Ectodermal cell (in vitro differentiated cells): ENCODE measurements around the gene DMD.

Experiments
- H3K27ac ChIP-seq: 2 replicates; pipeline ENCODE4 v1.7.0; 2013; ENCODE audit warnings: mild to moderate bottlenecking, low read depth, low read length; ENCODE audit not compliant: insufficient read depth, poor library complexity, severe bottlenecking
- H3K27me3 ChIP-seq: 2 replicates; pipeline ENCODE4 v1.7.0; 2013; ENCODE audit warnings: mild to moderate bottlenecking, low read length; ENCODE audit not compliant: insufficient read depth, control insufficient read depth, poor library complexity, severe bottlenecking
- H3K36me3 ChIP-seq: one replicate; pipeline ENCODE4 v1.7.0; 2013; ENCODE audit warnings: low read length; ENCODE audit not compliant: control insufficient read depth, insufficient read depth
- H3K4me1 ChIP-seq: one replicate; pipeline ENCODE4 v1.7.0; 2013; ENCODE audit warnings: low read length; ENCODE audit not compliant: control insufficient read depth, insufficient read depth
- H3K4me3 ChIP-seq: 2 replicates; pipeline ENCODE4 v1.7.0; 2013; ENCODE audit warnings: low read depth, low read length, control low read depth; ENCODE audit not compliant: insufficient read depth
- H3K9me3 ChIP-seq: 2 replicates; pipeline ENCODE4 v1.7.0; 2013; ENCODE audit warnings: mild to moderate bottlenecking, low read length, moderate library complexity; ENCODE audit not compliant: control insufficient read depth
- WGBS, 2 experiments: methylation state at CpG; one replicate each; pipeline ENCODE4 v1.1.7; 2013; ENCODE audit warnings: missing lambda C conversion rate in 2 of 2; 5-methylcytosine and 5-hydroxymethylcytosine counted together

The DMD gene

DNA sequence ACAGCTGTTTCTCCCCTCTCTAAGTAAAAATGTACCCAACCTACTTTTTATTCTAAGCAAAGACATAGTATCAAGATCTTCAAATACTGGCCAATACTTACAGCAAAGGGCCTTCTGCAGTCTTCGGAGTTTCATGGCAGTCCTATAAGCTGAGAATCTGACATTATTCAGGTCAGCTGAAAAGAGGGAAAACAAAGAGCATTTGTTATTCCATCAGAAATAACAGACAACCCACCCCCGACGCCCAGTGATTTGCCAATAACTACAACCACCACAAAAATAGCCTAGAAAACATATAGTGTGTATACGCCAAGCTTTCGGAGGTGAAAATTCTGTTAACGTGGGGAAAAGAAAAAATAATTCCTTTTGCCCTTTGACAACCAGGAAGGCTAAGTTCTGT lies 1988.4 kb downstream of the DMD start:
- H3K27me3 ChIP-seq = no peaks in the 10 kb centered on the region
- peaks cover 7% of the 10 kb centered on the region for H3K4me1 ChIP-seq
- no peak overlapping the region for H3K4me3 ChIP-seq
- 91 to 94% methylated on average over 4 to 6 of the region's 6 CpGs for WGBS, 2 experiments
- no peak overlapping the region for H3K27ac ChIP-seq
- H3K36me3 ChIP-seq = no peaks in the 10 kb centered on the region
- H3K9me3 ChIP-seq = no peaks in the 10 kb centered on the region

DNA sequence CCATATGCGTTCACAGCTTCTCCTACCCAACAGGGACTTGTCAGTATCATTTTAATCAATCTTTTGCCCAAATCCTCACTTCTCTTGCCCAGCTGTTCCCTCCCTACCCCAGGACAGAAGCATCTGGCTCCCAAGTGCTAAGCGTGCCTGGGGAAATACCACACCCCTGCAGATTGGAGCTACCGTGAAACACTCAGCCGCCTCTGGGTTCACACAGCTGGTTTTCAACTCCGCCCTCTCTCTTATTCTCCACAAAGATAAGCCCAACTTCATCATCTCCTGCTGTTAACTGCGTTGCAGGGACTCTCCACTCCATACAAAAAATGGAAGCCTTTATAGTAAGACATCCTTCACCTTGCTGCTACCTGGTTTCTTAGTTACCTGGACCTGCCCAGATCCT lies 1992.2 kb downstream of the DMD start:
- H3K9me3 ChIP-seq = no peaks in the 10 kb centered on the region
- no peaks in the 10 kb centered on the region for H3K36me3 ChIP-seq
- no peak overlapping the region for H3K27ac ChIP-seq
- H3K4me3 ChIP-seq = no peak overlapping the region
- H3K27me3 ChIP-seq = no peaks in the 10 kb centered on the region
- WGBS, 2 experiments = 36 to 37% methylated on average over 6 of the region's 6 CpGs
- peaks cover 7% of the 10 kb centered on the region for H3K4me1 ChIP-seq

DNA sequence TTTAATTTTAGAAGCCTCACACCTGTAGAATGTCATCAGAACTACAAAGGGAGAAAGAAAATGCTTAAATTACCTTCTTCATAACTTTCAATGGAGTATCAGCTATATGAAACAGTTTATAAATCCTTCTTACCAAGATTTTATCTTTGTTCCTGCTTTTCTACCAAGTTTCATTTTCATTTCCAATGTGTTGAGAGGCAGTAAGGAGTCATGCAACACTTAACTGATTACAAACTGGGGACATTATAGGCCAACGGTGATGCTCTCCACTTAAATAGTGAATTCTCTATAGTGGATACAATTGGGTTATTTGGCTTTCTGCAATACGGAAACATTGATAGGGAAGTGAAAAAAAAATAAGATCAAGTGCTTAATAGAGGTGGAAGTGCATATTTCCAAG lies 1994.3 kb downstream of the DMD start:
- H3K36me3 ChIP-seq = no peaks in the 10 kb centered on the region
- no peak overlapping the region for H3K27ac ChIP-seq
- WGBS, 2 experiments = 80 to 90% methylated on average over 1 to 2 of the region's 2 CpGs
- no peak overlapping the region for H3K4me3 ChIP-seq
- peaks cover 7% of the 10 kb centered on the region for H3K4me1 ChIP-seq
- H3K9me3 ChIP-seq = no peaks in the 10 kb centered on the region
- no peaks in the 10 kb centered on the region for H3K27me3 ChIP-seq

DNA sequence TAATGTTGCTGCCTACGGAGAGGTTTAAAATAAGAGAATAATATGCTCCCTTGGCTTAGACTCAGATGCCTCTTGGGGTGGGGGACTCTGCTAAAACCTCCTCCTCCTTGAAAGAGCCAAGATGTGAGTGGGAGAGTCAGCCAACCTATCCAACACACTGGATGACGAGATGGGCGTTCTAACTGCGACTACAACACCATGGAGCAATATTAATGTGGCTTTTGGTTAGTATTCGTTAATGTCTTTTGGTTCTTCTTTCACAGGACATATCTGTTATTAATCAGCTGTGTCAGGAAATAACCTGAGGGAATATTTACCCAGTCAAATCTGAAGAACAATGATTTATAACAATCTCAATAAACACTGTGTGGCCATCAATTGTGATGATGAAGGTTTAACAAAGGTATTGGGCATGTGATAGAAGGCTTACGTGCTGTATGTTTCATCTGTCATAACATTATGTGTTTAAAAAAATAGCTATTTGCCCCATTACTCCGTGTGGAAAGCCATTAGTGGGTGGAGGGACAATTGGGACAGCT lies 1996.0 kb downstream of the DMD start:
- no peaks in the 10 kb centered on the region for H3K27me3 ChIP-seq
- no peak overlapping the region for H3K27ac ChIP-seq
- no peaks in the 10 kb centered on the region for H3K36me3 ChIP-seq
- no peak overlapping the region for H3K4me3 ChIP-seq
- no peaks in the 10 kb centered on the region for H3K9me3 ChIP-seq
- H3K4me1 ChIP-seq = peaks cover 7% of the 10 kb centered on the region
- WGBS, 2 experiments = 93 to 96% methylated on average over 3 to 7 of the region's 7 CpGs

DNA sequence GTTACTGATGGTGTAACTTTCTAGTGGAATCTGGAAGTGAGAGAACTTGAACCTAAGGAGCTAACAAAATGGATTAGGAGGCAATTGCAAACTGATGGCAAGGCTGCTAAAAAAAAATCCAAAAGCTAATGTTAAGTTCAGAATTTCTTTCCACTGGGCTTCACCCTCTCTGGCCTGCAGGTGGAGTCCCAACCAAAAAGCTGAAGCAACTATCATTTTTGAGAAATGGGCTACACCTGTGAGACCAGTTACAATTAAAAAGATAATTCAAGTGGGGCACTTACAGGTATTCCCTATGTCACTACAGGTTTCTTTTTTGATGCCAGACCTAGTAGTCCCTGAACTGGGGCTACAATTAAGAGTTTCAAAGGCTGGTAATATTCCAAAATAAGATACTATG lies 1997.4 kb downstream of the DMD start:
- no peak overlapping the region for H3K27ac ChIP-seq
- peaks cover 4% of the 10 kb centered on the region for H3K4me1 ChIP-seq
- H3K27me3 ChIP-seq = no peaks in the 10 kb centered on the region
- H3K36me3 ChIP-seq = no peaks in the 10 kb centered on the region
- H3K4me3 ChIP-seq = no peak overlapping the region
- no peaks in the 10 kb centered on the region for H3K9me3 ChIP-seq

GRCh38 chrX:31212856-31213748 lies 1998.2 kb downstream of the DMD start:
- WGBS, 2 experiments = 94% methylated on average over 6 of the region's 6 CpGs
- Histone ChIP-seq H3K4me3 (no peak overlapping the region), H3K36me3 (no peaks in the 10 kb centered on the region), H3K27me3 (no peaks in the 10 kb centered on the region), H3K27ac (no peak overlapping the region), H3K4me1 (no peaks in the 10 kb centered on the region), H3K9me3 (no peaks in the 10 kb centered on the region)

DNA sequence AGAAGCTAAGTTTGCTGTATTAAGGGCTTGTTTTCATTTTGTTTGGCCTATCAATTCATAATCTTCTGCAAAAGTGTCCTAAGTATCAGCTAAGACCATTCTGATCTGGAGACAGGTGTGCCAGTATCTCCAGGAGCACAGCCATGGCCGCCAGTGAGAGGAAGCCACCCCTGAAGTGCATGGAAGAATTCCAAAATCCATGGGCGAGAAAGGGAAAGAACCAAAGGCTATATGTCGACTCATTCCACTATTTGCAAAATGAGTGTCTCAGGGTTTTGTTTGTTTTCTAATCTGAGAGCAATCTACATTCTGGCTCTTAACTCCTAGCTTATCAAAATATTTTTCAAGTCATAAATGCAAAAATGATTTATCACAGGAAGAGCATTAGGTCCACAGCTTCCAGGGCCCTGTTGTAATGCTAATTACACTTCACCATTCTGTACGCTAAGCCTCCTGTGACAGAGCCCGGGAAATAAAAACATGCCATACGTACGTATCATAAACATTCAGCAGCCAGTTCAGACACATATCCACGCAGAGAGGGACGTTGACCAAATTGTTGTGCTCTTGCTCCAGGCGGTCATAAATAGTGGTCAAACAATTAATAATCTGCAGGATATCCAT lies 2002.2 kb downstream of the DMD start:
- Histone ChIP-seq H3K27ac (no peak overlapping the region), H3K36me3 (no peaks in the 10 kb centered on the region), H3K4me1 (no peaks in the 10 kb centered on the region), H3K27me3 (no peaks in the 10 kb centered on the region), H3K9me3 (no peaks in the 10 kb centered on the region), H3K4me3 (no peak overlapping the region)
- WGBS, 2 experiments = 94 to 95% methylated on average over 10 of the region's 10 CpGs

GRCh38 chrX:31201503-31201902 lies 2009.8 kb downstream of the DMD start:
- Histone ChIP-seq H3K4me3 (no peak overlapping the region), H3K36me3 (no peaks in the 10 kb centered on the region), H3K4me1 (no peaks in the 10 kb centered on the region), H3K9me3 (no peaks in the 10 kb centered on the region), H3K27ac (no peak overlapping the region), H3K27me3 (no peaks in the 10 kb centered on the region)
- 83 to 85% methylated on average over 4 of the region's 4 CpGs for WGBS, 2 experiments

- WGBS, 2 experiments = 100% methylated on average over 1 of the region's 1 CpG
- Histone ChIP-seq H3K9me3 (no peaks in the 10 kb centered on the region), H3K4me1 (no peaks in the 10 kb centered on the region), H3K4me3 (no peak overlapping the region), H3K36me3 (no peaks in the 10 kb centered on the region), H3K27me3 (no peaks in the 10 kb centered on the region), H3K27ac (no peak overlapping the region)
Measured at GRCh38 chrX:31200430-31200829, 2010.9 kb downstream of the DMD start.

DNA sequence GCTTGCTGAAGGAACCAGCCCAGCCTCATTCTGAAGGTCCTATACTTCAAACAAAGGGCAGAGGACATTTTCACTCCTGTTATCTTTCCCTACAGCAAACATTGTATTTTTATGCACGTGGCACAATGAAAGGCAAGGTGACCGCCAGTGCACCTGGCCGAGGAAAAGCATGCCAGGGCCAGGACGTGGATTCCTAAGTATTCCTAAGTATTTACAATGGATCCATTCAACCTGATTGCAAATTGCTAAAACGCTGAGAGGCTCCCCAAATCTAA lies 2011.6 kb downstream of the DMD start:
- WGBS, 2 experiments = 78 to 84% methylated on average over 5 of the region's 5 CpGs
- no peak overlapping the region for H3K27ac ChIP-seq
- no peaks in the 10 kb centered on the region for H3K4me1 ChIP-seq

More for the DNA sequence above, 2011.6 kb downstream of the DMD start:
- Histone ChIP-seq H3K4me3 (no peak overlapping the region), H3K27me3 (no peaks in the 10 kb centered on the region), H3K9me3 (no peaks in the 10 kb centered on the region), H3K36me3 (no peaks in the 10 kb centered on the region)
